GM21423 (cell line): ENCODE data around the gene SCN8A.
"Not testable (repeated sequence)": the region's sequence is repeated elsewhere in the genome, so short reads cannot be mapped to it uniquely, and the experiment has no call there.

Experiments used
- ATAC-seq: cut with Tn5 transposase; IDR thresholded peaks from one replicate; pipeline ENCODE4 v1.9.1; 2021; ENCODE audit warnings: mild to moderate bottlenecking, moderate library complexity; ENCODE audit not compliant: unreplicated experiment

The SCN8A gene

DNA sequence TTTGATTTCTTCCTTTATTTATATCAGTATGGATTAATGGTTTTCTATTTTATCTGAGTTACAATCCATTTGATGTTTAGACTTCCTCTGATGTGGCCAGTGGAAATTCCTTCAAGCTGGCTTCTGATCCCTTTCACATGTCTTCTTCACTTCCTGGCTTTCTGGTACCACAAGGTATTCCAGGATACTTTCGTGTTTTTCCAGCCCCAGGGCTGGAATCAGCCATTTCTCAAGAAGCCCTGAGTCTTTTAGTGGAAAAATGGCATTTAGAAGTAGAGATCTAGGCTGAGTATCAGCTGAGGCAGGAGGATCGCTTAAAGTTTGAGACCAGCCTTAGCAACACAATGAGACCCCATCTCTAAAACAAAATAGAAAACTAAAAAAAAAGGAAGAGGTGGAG is 164.2 kb downstream of the SCN8A start:
- ATAC-seq = no peak

- ATAC-seq = no peak
These were observed 168.1 kb downstream of the SCN8A start for GRCh38 chr12:51759175-51759574.

DNA sequence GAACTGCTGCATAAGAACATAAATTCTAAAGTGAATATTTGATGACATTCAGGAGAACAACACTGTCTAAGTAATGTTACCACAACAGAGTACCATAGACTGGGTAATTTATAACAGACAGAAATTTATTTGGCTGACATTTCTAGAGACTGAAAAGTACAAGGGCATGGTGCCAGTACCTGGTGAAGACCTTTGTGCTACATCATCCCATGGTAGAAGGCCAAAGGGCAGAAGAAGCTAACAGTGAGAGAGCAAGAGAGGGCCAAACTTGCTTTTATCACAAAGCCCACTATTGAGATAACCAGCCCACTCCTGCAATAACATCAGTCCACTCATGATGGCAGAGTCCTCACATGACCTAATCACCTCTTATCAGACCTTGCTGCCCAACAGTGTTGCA is 168.7 kb downstream of the SCN8A start:
- ATAC-seq = no peak

DNA sequence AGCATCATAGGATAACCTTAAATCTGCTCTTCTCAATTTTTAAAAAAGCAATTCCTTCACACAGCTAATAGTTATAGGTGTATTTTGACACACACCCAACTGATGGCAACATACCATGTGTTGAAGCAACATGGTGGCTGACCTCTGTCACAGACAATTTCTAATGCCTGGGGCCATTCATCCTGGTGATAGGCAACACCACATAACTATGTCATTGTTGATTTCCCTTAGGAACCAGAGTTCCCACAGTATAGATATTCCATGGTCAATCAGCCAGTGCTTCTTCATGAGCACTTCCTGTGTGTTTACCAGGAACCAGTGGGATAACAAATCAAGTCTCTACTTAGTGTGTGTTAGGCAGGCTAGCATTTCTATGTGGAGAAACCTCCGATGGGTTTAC is 169.2 kb downstream of the SCN8A start:
- no peak for ATAC-seq

GRCh38 chr12:51763743-51764142 is 172.7 kb downstream of the SCN8A start:
- no peak for ATAC-seq

DNA sequence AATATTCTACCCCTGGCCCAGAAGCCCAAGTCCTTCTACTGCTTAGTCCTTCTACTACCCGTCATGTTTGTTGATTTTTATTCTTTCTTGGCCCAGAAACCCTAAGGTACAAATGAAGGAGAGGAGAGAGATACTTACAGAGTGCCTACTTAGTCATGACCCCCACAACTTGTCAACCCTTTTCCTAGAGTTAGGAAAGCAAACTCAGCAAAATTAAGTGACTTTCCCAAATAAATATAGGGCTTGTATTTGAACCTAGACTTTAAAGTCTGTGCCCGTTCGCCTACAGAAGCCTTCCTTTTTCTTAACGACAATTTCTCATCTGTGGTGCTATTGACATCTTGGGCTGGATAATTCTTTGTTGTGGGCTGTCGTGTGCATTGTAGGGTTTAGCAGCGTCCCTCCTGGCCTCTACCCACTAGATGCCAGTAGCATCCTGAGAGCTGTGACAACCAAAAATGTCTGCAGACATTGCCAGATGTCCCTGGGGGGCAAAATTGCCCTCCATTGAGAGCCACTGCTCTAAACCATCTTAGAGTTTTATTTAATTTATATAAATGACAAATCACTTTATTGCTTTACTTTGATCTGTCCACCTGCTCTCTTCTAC is 175.1 kb downstream of the SCN8A start:
- no peak for ATAC-seq

GRCh38 chr12:51771008-51771407 is 180.0 kb downstream of the SCN8A start:
- ATAC-seq = no peak

GRCh38 chr12:51773145-51773869 is 182.3 kb downstream of the SCN8A start:
- ATAC-seq = no peak

- no peak for ATAC-seq
These were observed 183.9 kb downstream of the SCN8A start for GRCh38 chr12:51774933-51775332.

- no peak for ATAC-seq
These were observed 186.4 kb downstream of the SCN8A start for GRCh38 chr12:51777457-51777856.

GRCh38 chr12:51777973-51778372 is 186.9 kb downstream of the SCN8A start:
- no peak for ATAC-seq

- no peak for ATAC-seq
These were observed 188.8 kb downstream of the SCN8A start for GRCh38 chr12:51779876-51780275.

DNA sequence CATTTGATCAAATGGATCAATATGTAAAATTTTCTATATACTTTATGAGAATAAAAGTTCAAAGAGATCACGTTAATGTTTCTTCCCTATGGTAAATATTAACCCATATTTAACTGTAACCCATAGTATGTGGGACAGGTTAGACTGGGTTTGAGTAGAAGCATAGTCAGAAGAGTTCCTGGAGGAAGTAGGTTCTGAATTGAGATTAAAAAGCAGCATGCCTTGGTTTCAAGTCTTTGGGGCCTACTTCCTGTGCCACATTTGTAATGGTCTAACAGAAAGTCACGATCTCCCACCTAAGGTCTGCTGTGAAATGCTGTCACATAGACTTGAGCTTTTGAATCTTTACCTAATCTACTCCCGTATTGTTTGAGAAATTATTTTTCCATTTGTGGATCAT is 193.7 kb downstream of the SCN8A start:
- ATAC-seq = no peak

DNA sequence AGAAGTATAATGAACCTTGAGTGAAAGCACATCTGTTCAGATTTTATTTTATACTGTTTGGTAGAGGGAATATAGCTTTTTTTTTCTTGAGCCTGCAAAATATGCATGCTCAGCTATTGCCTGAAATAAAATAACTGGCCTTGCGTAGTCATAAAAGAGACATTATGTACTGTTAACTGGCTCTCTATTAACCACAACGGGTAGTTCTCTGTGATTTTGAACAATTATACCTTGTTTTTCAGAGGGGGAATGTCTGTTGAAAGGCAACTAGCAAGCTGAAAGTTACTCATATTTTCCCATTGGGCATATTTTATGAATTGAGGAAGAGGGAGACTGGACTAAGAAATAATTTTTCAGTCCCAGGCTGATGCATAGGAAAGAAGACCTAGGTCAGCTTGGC is 194.9 kb downstream of the SCN8A start:
- no peak for ATAC-seq

DNA sequence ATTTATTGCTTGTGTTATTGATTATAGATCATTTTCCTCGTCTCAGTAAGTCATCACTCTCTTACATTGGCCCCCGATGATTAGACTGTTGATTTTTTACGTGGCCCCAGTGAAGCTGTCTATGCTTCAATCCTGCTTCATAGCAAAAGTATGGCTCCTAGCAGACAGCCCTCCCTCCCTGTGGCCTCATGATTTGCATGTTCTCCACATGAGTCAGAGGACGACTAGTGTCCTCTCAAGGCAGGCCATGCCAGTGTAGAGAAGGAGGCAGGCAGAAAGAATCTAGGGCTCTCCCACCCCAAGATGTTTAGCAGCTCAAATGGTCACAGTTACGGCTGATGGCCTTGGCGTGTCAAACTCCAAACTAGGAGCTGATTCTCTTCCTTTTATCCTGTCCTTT is 197.8 kb downstream of the SCN8A start:
- no peak for ATAC-seq

- ATAC-seq = no peak
These were observed 201.4 kb downstream of the SCN8A start for GRCh38 chr12:51792417-51792816.

DNA sequence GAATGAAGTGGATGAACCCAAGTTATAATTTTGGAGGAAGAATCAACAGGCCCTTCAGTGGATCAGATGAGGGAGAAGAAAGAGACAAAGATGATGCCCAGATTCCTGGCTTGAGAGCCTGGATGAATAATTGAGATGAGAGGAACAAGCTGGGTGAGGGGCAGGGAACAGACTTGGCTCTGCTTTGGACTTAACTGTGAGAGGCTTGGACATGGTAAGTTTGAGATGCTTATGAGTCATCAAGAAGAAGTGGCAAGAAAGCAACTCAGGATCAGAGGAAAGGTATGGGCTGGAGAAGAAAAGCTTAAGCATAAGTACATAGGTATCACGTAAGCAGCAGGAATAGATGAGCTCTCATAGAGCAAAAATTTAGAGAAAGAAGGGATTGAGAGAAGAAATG is 202.2 kb downstream of the SCN8A start:
- ATAC-seq = no peak

DNA sequence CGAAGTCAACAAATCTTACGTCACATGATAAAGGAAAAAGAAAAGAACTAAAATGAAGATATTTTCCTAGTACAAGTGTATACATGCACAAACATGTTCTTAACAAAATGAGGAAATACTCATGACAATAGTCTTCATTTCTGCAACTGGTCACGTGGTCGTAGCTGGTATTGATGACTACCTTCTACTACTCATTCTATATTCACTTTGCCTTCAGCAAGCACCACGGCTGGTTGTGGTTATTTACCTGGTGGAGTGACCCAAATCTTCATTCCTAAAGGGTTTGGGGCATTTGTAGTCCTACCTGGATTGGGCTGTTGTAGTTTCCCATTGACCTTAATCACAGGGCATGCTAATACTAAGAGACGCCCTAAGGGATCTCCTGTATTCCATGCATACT is 206.3 kb downstream of the SCN8A start:
- no peak for ATAC-seq

- not testable (repeated sequence) for ATAC-seq
These were observed 207.0 kb downstream of the SCN8A start for GRCh38 chr12:51798051-51798450.

- ATAC-seq = no peak
These were observed 207.5 kb downstream of the SCN8A start for GRCh38 chr12:51798501-51798900.

DNA sequence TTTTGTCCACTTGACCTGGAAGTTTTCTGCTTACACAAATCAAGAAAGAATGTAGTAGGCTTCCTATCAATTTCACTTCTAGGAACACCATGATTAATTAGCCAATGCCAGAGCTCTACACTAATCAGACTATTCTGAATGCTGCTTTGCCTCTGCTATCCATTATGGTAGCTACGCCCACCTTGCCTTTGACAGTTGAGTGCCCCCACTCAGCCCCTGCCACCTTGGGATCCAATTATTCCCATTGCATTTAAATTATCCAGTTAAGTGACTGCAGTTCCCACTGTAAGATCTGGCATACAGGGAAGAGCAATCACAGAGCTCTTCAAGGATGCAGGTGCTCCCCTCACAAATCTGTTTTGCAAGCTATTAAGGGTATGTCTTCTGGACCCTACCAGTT is 210.0 kb downstream of the SCN8A start:
- no peak for ATAC-seq

DNA sequence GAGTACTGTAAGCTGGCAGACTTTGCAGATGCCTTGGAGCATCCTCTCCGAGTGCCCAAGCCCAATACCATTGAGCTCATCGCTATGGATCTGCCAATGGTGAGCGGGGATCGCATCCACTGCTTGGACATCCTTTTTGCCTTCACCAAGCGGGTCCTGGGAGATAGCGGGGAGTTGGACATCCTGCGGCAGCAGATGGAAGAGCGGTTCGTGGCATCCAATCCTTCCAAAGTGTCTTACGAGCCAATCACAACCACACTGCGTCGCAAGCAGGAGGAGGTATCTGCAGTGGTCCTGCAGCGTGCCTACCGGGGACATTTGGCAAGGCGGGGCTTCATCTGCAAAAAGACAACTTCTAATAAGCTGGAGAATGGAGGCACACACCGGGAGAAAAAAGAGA is 215.9 kb downstream of the SCN8A start:
- no peak for ATAC-seq

DNA sequence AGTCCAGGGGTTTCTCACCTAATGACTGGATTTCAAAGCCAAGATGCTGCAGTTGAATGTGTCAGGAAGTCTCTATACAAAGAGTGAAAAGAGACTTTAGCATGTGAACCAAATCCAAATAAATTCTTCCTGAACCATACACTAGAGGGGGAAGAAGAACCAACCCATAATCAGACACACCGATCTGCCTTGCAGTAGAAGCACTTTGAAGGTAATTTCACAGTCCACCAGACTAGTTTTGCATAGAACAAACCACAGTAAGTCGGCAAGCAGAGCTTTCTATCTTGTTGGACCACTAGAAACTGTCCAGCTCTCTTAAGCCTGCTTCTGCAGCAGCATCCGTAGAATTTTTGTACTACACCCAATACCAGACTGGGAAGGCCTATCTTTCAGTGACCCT is 218.2 kb downstream of the SCN8A start:
- no peak for ATAC-seq
